Measurements from ENCODE around the gene DUSP2.

GRCh38 chr2:96157649-96158553 is 12.7 kb upstream of the DUSP2 start:
- TF ChIP-seq HDGF (IDR thresholded peaks at IDR 0.05; ENCODE audit: borderline replicate concordance) (no peak), TARDBP (IDR thresholded peaks at IDR 0.05) (no peak), FOXK2 (IDR thresholded peaks at IDR 0.05) (no peak), SP1 (IDR thresholded peaks at IDR 0.05) (no peak), ZNF384 (IDR thresholded peaks at IDR 0.05) (no peak), PKNOX1 (IDR thresholded peaks at IDR 0.05) (no peak), L3MBTL2 (conservative IDR thresholded peaks at IDR 0.05) (no peak)

Measured in HEK293T (cell line).